ENCODE data around the gene C12orf54.
"Not testable (repeated sequence)": the region's sequence is repeated elsewhere in the genome, so short reads cannot be mapped to it uniquely, and the experiment has no call there.

Gene C12orf54

DNA sequence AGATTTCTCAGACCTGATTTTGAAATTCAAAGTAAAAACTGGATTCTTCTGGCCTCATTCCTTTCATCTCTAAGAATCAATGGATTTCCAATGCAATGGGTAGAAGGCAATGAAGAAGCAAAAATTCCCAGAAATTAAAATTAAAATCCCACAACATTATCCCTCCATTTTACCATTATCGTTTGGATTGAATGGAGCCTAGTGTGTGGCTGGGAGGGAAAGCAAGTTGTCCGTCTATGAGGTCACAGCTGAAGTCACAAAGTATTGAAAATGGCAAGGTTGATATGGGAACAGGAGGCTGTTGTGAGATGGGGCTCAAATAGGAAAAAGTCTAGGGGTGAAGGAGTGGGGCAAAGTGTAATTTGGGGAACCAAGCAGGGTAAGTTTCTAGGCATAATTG lies at the start of gene C12orf54:
Gene C12orf54 (plus strand): TSS at position 301 of the 400 bp plus-strand sequence. CDS start 799 bp downstream, outside the sequence.
- no peak within 1 kb of the TSS for H3K4me3 ChIP-seq (ENCODE audit: low read depth, low read length)
- TF ChIP-seq, protein P1, sequence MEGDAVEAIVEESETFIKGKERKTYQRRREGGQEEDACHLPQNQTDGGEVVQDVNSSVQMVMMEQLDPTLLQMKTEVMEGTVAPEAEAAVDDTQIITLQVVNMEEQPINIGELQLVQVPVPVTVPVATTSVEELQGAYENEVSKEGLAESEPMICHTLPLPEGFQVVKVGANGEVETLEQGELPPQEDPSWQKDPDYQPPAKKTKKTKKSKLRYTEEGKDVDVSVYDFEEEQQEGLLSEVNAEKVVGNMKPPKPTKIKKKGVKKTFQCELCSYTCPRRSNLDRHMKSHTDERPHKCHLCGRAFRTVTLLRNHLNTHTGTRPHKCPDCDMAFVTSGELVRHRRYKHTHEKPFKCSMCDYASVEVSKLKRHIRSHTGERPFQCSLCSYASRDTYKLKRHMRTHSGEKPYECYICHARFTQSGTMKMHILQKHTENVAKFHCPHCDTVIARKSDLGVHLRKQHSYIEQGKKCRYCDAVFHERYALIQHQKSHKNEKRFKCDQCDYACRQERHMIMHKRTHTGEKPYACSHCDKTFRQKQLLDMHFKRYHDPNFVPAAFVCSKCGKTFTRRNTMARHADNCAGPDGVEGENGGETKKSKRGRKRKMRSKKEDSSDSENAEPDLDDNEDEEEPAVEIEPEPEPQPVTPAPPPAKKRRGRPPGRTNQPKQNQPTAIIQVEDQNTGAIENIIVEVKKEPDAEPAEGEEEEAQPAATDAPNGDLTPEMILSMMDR (IDR thresholded peaks at IDR 0.05; ENCODE audit: low read depth, low read length): no peak

DNA sequence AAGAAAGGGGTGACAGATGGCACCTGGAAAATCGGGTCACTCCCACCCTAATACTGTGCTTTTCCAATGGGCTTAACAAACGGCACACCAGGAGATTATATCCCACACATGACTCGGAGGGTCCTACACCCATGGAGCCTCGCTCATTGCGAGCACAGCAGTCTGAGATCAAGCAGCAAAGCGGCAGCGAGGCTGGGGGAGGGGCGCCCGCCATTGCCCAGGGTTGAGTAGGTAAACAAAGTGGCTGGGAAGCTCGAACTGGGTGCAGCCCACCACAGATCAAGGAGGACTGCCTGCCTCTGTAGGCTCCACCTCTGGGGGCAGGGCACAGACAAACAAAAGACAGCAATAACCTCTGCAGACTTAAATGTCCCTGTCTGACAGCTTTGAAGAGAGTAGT lies 48.3 kb upstream of the C12orf54 start:
- not testable (repeated sequence) for H3K4me3 ChIP-seq (ENCODE audit: low read depth, low read length)

DNA sequence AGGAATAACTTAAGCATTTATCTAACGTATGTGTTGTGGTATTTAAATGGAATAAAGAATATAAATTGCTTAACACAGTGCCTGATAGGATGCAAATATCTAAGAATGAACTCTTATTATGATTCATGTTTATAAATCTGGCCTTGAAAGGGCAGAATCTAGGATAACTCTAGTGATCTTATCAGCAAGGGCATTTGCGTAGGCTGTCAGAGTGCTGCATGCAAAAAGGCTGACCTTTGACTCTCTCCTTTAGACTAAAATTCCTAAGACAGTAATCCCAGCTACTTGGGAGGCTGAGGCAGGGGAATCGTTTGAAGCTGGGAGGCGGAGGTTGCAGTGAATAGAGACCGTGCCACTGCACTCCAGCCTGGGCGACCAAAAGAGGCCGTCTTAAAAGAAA lies 41.2 kb upstream of the C12orf54 start:
- TF ChIP-seq, protein P1 (IDR thresholded peaks at IDR 0.05; ENCODE audit: low read depth, low read length): no peak
- no peak overlapping the region for H3K4me3 ChIP-seq (ENCODE audit: low read depth, low read length)

DNA sequence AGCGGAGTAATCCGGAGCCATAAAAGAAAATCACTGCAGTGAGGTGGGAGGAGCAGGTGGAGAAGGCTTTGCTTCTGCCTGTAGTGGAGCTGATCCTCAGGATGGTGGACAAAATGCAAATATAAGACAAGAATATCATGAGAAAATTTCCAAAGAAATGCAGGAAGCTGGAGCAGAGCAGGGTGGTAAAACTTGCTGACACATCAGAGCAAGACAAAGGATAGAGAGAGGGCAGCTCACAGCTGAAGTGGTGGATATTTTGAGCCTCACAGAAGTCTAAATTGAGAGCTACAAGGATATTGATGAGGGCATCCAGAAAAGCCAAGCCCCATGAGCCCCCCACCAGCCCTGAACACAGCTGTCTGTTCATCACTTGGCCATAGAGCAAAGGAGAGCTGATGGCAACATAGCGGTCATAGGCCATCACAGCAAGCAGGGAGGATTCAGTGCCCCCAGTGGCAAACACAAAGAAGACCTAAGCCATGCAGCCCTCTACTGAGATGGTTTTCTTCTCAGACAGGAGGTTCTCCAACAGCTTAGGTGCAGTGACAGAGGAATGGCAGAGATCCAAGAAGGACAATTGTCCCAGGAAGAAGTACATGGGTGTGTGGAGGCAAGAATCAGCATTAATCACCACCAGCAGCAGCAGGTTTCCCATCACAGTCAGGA lies 40.0 kb upstream of the C12orf54 start:
- no peak overlapping the region for H3K4me3 ChIP-seq (ENCODE audit: low read depth, low read length)
- TF ChIP-seq, protein P1 (IDR thresholded peaks at IDR 0.05; ENCODE audit: low read depth, low read length): no peak

DNA sequence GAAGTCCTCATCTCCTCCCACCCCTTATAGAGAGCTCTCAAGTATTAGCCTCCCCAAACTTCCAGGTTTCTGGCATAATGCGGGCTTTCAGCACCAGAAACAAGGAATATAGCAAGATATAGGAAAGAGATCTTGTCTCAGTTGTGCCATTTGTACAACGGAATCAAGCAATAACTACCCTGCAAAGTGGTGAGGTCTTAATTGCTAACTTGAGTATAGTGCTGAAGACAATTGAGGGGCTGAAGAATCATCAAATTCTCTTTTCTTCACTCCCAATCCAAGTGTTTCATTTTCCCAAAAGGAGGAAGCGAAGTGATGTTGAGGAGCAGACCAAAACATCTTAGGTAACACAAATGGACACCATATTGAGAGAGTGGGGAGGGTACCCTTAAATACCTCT lies 36.8 kb upstream of the C12orf54 start:
- TF ChIP-seq, protein P1 (IDR thresholded peaks at IDR 0.05; ENCODE audit: low read depth, low read length): no peak
- no peak overlapping the region for H3K4me3 ChIP-seq (ENCODE audit: low read depth, low read length)

DNA sequence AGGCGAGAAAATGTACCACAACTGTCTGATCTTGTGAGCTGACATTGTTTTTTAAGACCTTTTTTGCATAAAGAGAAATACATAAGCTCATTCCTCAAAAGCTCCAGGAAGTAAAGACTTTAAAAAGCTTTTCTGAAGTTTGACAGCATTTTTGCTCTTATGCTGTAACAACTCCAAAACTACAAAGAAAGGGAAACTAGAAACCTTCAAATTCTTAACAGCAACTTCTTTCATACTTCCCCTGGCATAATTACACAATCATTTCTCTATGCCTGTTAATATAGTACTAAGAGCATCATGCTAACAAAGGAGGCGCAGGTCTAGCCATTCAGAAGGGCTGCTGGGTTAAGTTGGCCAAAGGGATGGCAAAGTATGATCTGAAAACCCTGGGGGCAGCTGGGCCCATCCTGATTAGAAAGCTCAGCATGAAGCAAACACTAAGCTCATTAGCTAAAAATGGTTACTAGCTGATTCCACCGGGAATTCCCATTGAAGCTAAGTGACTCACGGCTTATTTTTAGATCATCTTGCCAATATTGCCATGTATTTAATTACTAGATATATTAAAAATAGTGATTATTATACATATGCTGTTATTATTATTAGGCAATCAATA lies 36.0 kb upstream of the C12orf54 start:
- no peak overlapping the region for H3K4me3 ChIP-seq (ENCODE audit: low read depth, low read length)
- TF ChIP-seq, protein P1 (IDR thresholded peaks at IDR 0.05; ENCODE audit: low read depth, low read length): no peak

DNA sequence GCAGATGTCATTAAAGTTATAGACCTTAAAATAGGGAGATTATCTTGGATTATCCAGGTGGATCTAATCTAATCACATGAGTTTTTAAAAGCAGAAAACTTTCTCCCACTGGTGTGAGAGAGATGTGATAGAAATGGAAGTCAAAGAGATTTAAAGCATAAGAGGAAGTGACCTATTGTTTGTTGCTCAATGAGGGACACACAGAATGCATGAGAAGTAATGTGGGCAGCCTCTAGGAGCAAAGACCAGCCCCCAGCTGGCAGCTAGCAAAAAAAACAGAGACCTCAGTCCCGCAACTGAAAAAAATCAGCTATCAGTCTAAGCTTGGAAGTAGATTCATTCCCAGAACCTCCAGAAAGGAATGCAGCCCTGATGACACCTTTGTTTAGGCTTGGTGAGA lies 34.5 kb upstream of the C12orf54 start:
- H3K4me3 ChIP-seq (ENCODE audit: low read depth, low read length): no peak overlapping the region
- TF ChIP-seq, protein P1 (IDR thresholded peaks at IDR 0.05; ENCODE audit: low read depth, low read length): no peak
